Measurements from ENCODE around the gene TUBG1. TPM values are rescaled to one million over a fixed set of nuclear protein-coding genes. Genes with fewer than 3 reads are reported as not detected.

Gene TUBG1
- total RNA-seq = 96.1 and 142 TPM in 2 replicates

- DNase-seq (ENCODE audit: low read depth) = peak; percentile 90
- peak within 1 kb of the TSS; percentile 83 for H3K4me3 ChIP-seq (ENCODE audit: low read depth, low read length)
- peak; percentile 44 for TF ChIP-seq CTCF (conservative IDR thresholded peaks at IDR 0.05; ENCODE audit: low read depth, low read length)
Measured at GRCh38 chr17:42609182-42609813, at the start of gene TUBG1, which contains the start of gene RETREG3. Gene TUBG1, plus strand, starts transcription at chr17:42609683. Its CDS starts 55 bp downstream, at chr17:42609738. Gene RETREG3, minus strand, starts transcription at chr17:42609374. Its CDS starts 50 bp downstream, at chr17:42609324.

GRCh38 chr17:42560246-42560645 is 49.2 kb upstream of the TUBG1 start:
- TF ChIP-seq CTCF (conservative IDR thresholded peaks at IDR 0.05; ENCODE audit: low read depth, low read length) = no peak
- no peak overlapping the region for H3K4me3 ChIP-seq (ENCODE audit: low read depth, low read length)
- no peak for DNase-seq (ENCODE audit: low read depth)

GRCh38 chr17:42561897-42562387 is 47.5 kb upstream of the TUBG1 start, which contains the start of gene COASY:
Gene COASY, plus strand, starts transcription at chr17:42562148. Its CDS starts 475 bp downstream, at chr17:42562623.
- no peak for TF ChIP-seq CTCF (conservative IDR thresholded peaks at IDR 0.05; ENCODE audit: low read depth, low read length)
- H3K4me3 ChIP-seq (ENCODE audit: low read depth, low read length) = peak within 1 kb of the TSS; percentile 94
- DNase-seq (ENCODE audit: low read depth) = peak; percentile 85

- no peak for DNase-seq (ENCODE audit: low read depth)
- H3K4me3 ChIP-seq (ENCODE audit: low read depth, low read length) = peak overlapping the region; percentile 94
- no peak for TF ChIP-seq CTCF (conservative IDR thresholded peaks at IDR 0.05; ENCODE audit: low read depth, low read length)
Measured at GRCh38 chr17:42562388-42563142, 46.9 kb upstream of the TUBG1 start.

- H3K4me3 ChIP-seq (ENCODE audit: low read depth, low read length) = peak overlapping the region; percentile 94
- TF ChIP-seq CTCF (conservative IDR thresholded peaks at IDR 0.05; ENCODE audit: low read depth, low read length) = no peak
- DNase-seq (ENCODE audit: low read depth) = no peak
Measured at GRCh38 chr17:42563143-42563509, 46.4 kb upstream of the TUBG1 start.

GRCh38 chr17:42563543-42563942 is 45.9 kb upstream of the TUBG1 start:
- no peak for TF ChIP-seq CTCF (conservative IDR thresholded peaks at IDR 0.05; ENCODE audit: low read depth, low read length)
- DNase-seq (ENCODE audit: low read depth) = no peak

More at GRCh38 chr17:42563543-42563942, 45.9 kb upstream of the TUBG1 start:
- peak overlapping the region; percentile 94 for H3K4me3 ChIP-seq (ENCODE audit: low read depth, low read length)

All from epithelial cell of proximal tubule (primary cell).